Esophagus squamous epithelium (tissue), 5 donors: Measurements from ENCODE around the gene RPGR. TPM values are rescaled to one million over a fixed set of nuclear protein-coding genes. Genes with fewer than 3 reads are reported as not detected.

Experiments used
- DNase-seq: peaks from one replicate; lab custom pipeline; 2025; lab: John Stamatoyannopoulos, UW
- H3K27ac ChIP-seq, 4 donors: fragments of 200-600 bp; sonication (generic); one replicate each; pipeline ENCODE4 v1.5.1; 2016 to 2019; ENCODE audit warnings: mild to moderate bottlenecking in 1 of 4
- H3K27me3 ChIP-seq, 4 donors: fragments of 200-600 bp; sonication (generic); 1 replicate in 3 of 4; 2 replicates in 1 of 4; pipeline versions ENCODE4 v1.5.1 to v1.6.0; 2017 to 2021; ENCODE audit warnings: antibody characterized with exemption in 1 of 4
- H3K36me3 ChIP-seq, 3 donors: fragments of 200-600 bp; sonication (generic); one replicate each; pipeline ENCODE4 v1.5.1; 2016 to 2019
- H3K4me1 ChIP-seq, 3 donors: fragments of 200-600 bp; sonication (generic); one replicate each; pipeline ENCODE4 v1.5.1; 2017 to 2019
- H3K4me3 ChIP-seq, 4 donors: fragments of 200-600 bp; sonication (generic); 1 replicate in 3 of 4; 2 replicates in 1 of 4; pipeline ENCODE4 v1.5.1; 2016 to 2019; ENCODE audit warnings: mild to moderate bottlenecking in 2 of 4, moderate library complexity in 1 of 4
- H3K9me3 ChIP-seq, 3 donors: fragments of 200-600 bp; sonication (generic); one replicate each; pipeline ENCODE4 v1.5.1; 2016 to 2019
- POLR2A ChIP-seq, 4 donors: fragments of 450-650 bp; IDR thresholded peaks; one replicate each; pipeline ENCODE4 v1.6.1; 2017; ENCODE audit warnings: antibody characterized with exemption in 4 of 4, mild to moderate bottlenecking in 4 of 4, moderate library complexity in 3 of 4
- WGBS, 2 donors: methylation state at CpG; one replicate each; pipeline ENCODE4 v1.1.5; 2018; 5-methylcytosine and 5-hydroxymethylcytosine counted together
- intact Hi-C: fragments of 100-400 bp; cut with DNase I; formaldehyde crosslinking; loops from one replicate; pipeline ENCODE4 v1.15.0; 2022
- total RNA-seq, 4 donors: library from RNA; depleted of rRNA; stranded (reverse); fragments of >200 nt; gene quantifications; one replicate each; pipeline ENCODE4 v1.1.0, GENCODE V29; 2016
- TF ChIP-seq, protein P1 (sequence below), 6 experiments: fragments of 450-650 bp in 4 of 6; fragments of 200-600 bp in 2 of 6; sonication (generic) in 2 of 6; IDR thresholded peaks; one replicate each; pipeline ENCODE4 v1.5.1; 2016 to 2019; ENCODE audit warnings: antibody characterized with exemption in 6 of 6, mild to moderate bottlenecking in 4 of 6, moderate library complexity in 4 of 6
- donor health status: DM: yes; HTN: yes; CAD: no.

RPGR gene
- total RNA-seq, 4 donors from 2014 or later = 5.5 to 23.7 (median 7.4) TPM

DNA sequence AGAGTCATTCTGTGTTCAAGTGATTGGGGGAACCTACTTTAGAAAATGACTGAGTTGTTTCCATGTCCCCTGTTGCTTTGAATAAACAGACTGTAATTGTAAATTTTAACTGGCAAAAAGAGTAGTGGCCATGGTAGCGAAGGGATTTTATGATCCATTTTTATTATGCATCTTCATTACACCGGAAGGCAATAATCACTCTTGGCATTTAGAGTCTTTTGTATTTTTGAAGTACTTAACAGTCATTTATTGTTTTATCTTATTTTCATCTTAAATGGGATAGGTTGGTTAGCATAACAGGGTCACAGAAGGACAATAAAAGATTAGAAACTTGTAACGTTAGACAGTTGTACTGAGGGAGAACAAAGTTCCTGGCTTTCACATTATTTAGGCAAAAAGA, 14.1 kb upstream of the RPGR start:
- WGBS, 2 donors = 64 to 78% methylated on average over 3 of the region's 3 CpGs
- H3K4me3 ChIP-seq = no peak overlapping the region
- intact Hi-C loops = no loop called here
- no peak overlapping the region for H3K27ac ChIP-seq
- no peaks in the 10 kb centered on the region for H3K9me3 ChIP-seq
- no peaks in the 10 kb centered on the region for H3K4me1 ChIP-seq
- no peak for TF ChIP-seq POLR2A (IDR thresholded peaks at IDR 0.05)
- TF ChIP-seq, protein P1, sequence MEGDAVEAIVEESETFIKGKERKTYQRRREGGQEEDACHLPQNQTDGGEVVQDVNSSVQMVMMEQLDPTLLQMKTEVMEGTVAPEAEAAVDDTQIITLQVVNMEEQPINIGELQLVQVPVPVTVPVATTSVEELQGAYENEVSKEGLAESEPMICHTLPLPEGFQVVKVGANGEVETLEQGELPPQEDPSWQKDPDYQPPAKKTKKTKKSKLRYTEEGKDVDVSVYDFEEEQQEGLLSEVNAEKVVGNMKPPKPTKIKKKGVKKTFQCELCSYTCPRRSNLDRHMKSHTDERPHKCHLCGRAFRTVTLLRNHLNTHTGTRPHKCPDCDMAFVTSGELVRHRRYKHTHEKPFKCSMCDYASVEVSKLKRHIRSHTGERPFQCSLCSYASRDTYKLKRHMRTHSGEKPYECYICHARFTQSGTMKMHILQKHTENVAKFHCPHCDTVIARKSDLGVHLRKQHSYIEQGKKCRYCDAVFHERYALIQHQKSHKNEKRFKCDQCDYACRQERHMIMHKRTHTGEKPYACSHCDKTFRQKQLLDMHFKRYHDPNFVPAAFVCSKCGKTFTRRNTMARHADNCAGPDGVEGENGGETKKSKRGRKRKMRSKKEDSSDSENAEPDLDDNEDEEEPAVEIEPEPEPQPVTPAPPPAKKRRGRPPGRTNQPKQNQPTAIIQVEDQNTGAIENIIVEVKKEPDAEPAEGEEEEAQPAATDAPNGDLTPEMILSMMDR (IDR thresholded peaks at IDR 0.05) = no peak
- DNase-seq = no peak
- no peaks in the 10 kb centered on the region for H3K36me3 ChIP-seq
- H3K27me3 ChIP-seq = no peaks in the 10 kb centered on the region

DNA sequence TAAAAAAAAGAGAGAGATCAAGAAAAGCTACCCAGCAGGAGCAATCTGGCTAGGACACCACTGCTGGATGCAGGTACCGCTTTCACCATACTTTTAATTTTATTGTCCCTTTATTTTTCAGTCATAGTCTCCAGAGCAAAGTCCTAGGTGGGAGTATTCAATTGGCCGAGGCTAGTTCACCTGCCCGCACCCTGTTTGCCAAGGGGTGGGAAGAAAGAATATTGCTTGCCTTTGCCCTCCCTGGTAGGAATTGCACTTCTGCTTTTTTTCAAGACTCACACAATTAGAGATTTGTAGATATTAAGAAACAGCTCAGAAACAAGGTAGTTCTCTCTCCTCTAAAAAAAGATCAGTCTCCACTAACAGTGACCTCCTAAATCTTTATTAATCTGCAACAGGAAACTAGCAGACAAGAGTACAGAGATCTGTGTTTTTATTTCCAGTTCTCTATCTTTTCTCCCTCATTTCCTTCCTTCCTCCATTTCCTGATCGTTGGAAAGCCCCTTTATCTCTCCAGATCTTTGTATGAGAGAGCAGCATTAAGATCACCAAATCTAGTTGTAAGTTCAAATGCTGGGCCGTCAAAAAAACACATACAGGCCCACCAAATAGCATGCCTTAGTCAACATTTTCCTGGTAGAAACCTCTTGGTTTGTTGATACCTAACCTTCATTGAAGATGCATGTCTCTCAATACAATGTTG, 9.4 kb upstream of the RPGR start:
- TF ChIP-seq POLR2A (IDR thresholded peaks at IDR 0.05) = no peak
- TF ChIP-seq, protein P1 (IDR thresholded peaks at IDR 0.05) = no peak

DNA sequence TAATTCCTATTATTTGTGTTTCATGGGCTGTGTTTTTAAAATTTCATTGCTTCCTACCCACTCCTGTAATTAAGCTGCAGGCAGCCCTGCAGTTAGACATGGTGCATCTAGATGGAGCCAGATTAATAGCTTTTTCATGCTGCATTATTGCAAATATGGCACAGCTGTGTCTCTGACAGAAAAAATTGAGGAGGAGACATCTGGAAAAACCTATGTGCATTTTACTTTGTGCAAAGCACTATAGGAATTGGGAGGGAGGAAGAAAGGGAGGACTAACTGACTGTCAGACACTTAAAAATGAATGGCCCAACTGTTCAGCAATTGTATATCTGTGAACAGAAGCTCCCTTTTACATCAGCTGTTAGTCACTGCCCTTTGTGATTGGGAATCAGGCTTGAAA, 8.1 kb upstream of the RPGR start:
- intact Hi-C loops = no loop called here
- no peaks in the 10 kb centered on the region for H3K27me3 ChIP-seq
- H3K27ac ChIP-seq = no peak overlapping the region
- DNase-seq = no peak
- TF ChIP-seq, protein P1 (IDR thresholded peaks at IDR 0.05) = no peak
- TF ChIP-seq POLR2A (IDR thresholded peaks at IDR 0.05) = no peak
- H3K36me3 ChIP-seq = no peaks in the 10 kb centered on the region
- no peaks in the 10 kb centered on the region for H3K4me1 ChIP-seq
- no peak overlapping the region for H3K4me3 ChIP-seq
- no peaks in the 10 kb centered on the region for H3K9me3 ChIP-seq

More for the DNA sequence above, 9.4 kb upstream of the RPGR start:
- Histone ChIP-seq H3K27ac (no peak overlapping the region), H3K4me1 (no peaks in the 10 kb centered on the region), H3K27me3 (no peaks in the 10 kb centered on the region), H3K36me3 (no peaks in the 10 kb centered on the region), H3K4me3 (no peak overlapping the region), H3K9me3 (no peaks in the 10 kb centered on the region)
- intact Hi-C loops = no loop called here
- DNase-seq = no peak
- WGBS, 2 donors = 72 to 77% methylated on average over 5 of the region's 5 CpGs

DNA sequence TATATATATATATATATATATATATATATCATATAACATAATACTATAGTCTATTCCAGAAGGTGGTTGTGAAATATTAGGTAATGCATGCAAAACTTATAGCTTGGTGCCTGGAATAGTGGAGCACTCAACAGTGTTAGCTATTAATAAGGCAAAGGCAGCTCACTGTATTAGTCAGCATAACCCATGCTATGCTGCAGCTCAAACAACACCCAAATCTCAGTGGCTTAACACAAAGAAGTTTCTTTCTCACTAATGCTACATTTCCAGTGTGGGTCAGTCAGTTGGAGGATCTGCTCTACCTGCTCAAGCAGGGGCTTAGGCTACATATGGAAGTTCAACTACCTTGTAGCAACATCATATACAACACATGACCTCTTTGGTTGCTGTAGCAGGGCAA, 5.2 kb upstream of the RPGR start:
- Histone ChIP-seq H3K27me3 (no peaks in the 10 kb centered on the region), H3K4me1 (peaks cover 0 to 5% (median 0%) of the 10 kb centered on the region in 3 donors), H3K36me3 (no peaks in the 10 kb centered on the region), H3K4me3 (no peak overlapping the region), H3K27ac (peak overlapping the region in 1 of 4 donors; percentile 17), H3K9me3 (no peaks in the 10 kb centered on the region)
- TF ChIP-seq, protein P1 (IDR thresholded peaks at IDR 0.05) = no peak
- no peak for TF ChIP-seq POLR2A (IDR thresholded peaks at IDR 0.05)
- DNase-seq = no peak
- intact Hi-C loops = no loop called here

DNA sequence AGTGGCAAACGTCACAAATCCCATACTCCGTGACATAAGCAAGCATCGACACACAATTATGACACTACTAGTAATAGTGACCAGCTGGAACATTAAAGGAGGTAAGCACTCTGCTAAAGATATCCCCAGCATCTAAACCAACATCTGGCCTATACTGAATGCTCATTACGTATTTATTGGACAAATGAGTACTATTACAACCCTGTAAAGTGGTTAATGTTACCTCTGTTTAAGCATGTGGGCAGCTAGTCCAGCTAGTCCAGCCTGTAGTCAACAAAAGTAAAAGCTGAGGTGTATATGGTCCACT, 419 bp upstream of the RPGR start:
- 22% methylated on average over 4 of the region's 4 CpGs; no CpG with 5 or more reads in 1 of the 2 donors for WGBS, 2 donors
- DNase-seq = no peak
- H3K36me3 ChIP-seq = no peaks in the 10 kb centered on the region
- peaks cover 0 to 10% (median 0%) of the 10 kb centered on the region in 3 donors for H3K4me1 ChIP-seq
- intact Hi-C loops = no loop called here
- no peak for TF ChIP-seq POLR2A (IDR thresholded peaks at IDR 0.05)
- TF ChIP-seq, protein P1 (IDR thresholded peaks at IDR 0.05) = no peak
- peak overlapping the region in 3 of 4 donors; percentile 61 to 71 (median 69) for H3K4me3 ChIP-seq
- H3K27ac ChIP-seq = peak overlapping the region; percentile 85 to 92 (median 86)
- H3K27me3 ChIP-seq = no peaks in the 10 kb centered on the region
- H3K9me3 ChIP-seq = peaks cover 0 to 3% (median 0%) of the 10 kb centered on the region in 3 donors
